T-helper 1 cell (primary cell): ENCODE results near the gene PCBP4.

Experiments
- DNase-seq, 5 donors: peaks; one replicate each; pipeline ENCODE4 v3.0.0-alpha.2; 2012 to 2020

PCBP4 gene

DNA sequence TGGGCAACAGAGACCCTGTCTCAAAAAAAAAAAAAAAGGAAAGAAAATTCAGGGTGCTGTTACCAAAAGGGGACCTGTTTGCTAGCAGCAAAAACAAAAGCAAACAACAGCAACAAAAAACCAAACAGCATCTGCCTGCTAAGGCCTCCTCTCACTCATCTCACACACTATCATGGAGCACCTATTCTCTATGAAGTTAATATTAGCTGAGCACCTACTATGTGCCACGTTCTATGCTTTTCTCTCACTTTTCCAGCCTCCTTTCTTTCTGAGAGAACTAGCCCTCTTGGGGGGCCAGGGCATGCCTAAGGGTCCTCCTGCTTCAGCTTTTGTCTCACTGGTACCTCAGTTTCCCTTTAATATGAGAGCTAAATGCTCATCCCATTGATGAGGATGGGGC lies 12.5 kb downstream of the PCBP4 start:
- DNase-seq: no peak

DNA sequence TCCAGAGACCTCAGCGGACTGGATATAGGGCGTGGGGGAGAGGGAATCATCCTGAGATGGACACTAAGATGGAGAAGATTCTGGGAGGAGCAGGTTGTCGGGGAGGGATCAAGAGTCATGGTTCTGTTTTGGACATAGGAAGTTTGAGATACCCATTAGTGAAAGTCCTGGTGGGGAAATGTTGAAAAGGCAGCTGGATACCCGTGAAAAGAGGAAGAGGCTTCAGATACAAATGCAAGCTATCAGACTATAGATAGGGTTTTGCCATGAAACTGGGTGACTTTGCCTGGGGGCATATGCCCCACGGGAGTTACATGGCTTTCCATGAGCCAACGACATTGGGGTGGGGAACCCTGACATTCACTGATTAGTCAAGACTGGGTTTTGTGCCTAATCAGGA lies 13.1 kb downstream of the PCBP4 start:
- DNase-seq: no peak

DNA sequence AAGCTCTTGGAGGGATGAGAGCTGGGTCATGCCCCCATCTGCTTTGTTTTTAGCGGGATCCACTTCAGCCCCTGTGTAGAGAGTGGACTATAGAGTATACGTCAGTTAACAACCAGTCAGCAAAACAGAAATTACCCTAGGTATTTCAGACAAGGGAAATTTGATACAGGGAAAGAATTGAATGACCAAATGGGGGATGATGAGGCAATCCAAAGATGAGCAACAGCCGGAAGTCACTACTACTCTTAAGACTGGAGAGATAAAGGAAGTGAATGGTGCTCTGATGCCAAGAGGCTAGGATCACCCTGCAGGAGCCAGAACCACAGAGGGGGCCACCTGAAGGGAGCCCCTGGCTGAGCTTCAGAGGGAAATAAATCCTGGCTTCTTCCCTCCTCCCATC lies 13.8 kb downstream of the PCBP4 start:
- DNase-seq: no peak

DNA sequence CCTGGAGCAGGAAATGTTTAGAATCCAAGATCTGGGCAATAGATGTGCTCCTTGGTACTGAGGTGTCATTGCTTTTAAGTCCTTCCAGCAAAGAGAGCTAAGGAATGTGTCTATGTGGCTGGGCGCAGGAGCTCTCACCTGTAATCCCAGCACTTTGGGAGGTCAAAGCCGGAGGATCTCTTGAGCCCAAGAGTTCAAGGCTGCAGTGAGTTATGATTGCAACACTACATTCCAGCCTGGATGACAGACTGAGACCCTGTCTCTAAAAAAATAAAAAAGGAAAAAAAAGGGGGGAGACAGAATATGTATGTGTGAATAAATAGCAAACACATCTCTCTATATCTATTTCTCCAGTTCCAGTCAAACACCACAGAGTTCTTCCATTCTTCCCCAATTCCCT lies 16.4 kb downstream of the PCBP4 start:
- no peak for DNase-seq

DNA sequence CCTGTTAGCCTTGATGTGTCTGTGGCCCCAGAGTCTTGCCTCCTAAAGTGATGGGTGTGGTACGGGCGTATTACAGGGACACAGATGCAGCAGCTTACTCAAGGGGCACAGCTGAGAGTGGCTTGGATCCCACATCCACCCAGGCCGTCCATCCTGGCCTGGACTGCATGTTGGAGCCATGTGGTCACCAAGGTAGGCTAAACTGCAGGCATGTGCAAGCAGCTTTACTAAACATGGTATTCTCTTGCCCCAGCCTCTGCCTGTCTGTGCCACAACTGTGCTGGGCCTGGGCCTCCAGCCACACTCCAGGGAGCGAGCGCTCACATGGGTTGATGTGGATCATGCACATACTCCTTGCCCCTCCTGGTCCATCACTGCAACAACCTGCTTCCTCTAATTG lies 18.1 kb downstream of the PCBP4 start:
- DNase-seq: no peak

DNA sequence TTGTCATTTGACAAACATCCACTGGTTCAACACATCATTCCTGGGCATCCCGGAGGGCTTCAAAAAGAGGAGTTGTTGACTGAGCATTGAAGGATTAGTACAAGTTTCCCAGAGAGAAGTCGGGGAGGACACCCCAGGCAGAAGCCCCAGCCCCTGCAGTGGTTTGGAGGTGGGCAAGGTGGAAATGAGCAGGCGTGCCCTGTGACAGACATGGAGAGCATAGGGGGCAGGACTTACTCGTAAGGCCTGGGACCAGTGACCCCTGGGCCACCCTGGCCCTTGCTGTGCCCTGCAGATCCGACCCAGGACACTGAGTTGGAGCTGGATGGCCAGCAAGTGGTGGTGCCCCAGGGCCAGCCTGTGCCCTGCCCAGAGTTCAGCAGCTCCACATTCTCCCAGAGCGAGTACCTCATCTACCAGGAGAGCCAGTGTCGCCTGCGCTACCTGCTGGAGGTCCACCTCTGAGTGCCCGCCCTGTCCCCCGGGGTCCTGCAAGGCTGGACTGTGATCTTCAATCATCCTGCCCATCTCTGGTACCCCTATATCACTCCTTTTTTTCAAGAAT lies 19.2 kb downstream of the PCBP4 start:
- DNase-seq: no peak

DNA sequence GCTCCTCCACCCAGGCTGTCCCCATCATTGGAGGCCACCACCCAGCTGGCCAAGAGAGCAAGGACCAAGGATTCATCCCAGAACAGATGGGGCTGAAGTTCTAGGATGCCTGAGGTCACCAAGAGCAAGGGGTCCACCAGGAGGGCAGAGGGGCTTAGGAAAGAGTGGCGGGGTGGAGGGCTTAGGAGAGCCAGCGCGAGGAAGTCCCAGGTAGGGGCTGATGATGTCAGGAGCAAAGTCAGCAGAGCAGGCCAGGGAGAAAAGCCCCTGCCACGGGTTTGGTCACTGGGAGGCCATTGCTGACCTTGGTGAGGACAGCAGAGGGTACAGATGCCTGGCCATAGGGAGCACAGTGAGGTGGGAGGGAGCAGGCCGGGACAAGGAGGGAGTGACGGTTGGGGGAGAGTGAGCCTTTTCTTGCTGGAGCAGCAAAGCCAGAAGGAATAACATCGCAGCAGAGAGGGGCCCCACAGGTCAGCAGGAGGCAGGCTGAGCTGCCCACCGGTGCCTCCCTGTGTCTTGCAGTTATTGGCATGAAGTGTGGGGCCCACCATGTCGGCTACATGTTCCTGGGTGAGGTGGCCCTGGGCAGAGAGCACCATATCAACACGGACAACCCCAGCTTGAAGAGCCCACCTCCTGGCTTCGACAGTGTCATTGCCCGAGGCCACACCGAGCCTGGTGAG lies 19.9 kb downstream of the PCBP4 start:
- DNase-seq: no peak

DNA sequence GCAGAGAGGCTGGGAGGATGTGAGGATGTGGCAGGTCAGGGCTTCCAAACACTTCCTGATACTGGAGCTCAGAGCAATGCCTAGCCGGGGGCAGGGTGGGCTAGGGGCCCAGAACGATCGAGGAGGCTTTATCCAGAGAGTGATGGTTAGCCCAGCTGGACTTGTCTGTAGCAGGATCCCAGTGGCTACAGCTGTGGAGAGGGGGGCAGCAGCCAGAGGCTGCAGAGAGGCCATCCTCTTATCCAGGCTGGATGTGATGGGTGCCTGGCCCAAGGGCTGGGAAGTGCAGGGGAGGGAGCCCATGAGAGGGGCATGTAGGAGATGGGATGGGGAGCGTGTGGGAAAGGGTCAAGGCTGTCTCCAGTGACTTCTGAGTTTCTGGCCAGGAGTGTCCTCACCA lies 20.5 kb downstream of the PCBP4 start:
- DNase-seq: no peak

DNA sequence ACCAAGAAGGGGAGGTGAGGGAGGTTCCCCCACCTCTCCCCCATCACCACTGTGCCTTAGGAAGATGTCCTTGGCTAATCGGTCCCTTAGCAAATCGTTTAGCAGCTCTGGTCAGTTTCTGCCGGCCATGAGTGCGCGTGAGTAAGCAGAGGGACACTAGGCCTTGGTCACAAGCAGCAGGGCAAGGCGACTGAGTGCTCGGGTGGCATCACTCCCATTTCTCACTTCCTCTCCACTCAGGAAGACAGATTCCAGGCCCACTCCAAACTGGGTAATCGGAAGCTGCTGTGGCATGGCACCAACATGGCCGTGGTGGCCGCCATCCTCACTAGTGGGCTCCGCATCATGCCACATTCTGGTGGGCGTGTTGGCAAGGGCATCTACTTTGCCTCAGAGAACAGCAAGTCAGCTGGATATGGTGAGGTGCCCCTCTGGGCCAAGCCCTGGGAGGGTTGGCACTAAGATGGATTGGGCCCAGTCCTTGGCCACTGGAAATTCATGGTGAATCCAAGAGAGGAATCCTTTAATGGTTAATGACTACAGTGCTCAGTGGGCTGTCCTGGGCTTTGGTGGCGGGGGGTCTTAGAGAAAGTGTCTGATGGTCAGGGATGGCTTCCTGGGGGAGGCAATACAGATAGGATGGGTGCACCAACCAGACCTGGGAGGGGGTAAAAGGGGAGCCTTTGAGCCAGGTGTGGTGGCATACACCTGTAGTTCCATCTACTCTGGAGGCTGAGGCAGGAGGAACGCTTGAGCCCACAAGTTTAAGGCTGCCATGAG lies 21.1 kb downstream of the PCBP4 start:
- DNase-seq: no peak

DNA sequence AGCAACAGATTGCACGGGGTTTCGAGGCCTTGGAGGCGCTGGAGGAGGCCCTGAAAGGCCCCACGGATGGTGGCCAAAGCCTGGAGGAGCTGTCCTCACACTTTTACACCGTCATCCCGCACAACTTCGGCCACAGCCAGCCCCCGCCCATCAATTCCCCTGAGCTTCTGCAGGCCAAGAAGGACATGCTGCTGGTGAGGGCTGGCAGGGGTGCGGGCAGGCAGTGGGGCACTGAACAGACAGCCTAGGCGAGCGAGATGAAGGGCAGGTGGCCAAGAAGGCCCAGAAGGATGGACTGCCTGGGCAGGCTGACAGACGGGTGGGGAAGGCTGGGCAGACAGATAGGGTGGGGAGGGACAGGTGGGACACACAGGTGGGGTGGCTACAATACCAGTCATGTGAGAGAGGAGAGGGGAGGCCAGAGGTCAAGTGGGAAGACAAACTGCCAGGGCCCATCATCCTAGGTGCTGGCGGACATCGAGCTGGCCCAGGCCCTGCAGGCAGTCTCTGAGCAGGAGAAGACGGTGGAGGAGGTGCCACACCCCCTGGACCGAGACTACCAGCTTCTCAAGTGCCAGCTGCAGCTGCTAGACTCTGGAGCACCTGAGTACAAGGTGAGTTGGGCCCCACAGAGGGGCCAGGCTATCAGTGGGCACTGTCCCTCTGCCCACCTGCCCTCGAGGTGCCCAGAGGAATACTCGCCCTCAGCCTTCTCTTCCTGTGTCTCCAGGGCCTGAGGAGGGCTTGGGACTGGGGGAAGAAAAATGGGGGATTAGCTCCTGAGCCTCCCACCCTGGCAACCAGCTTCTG lies 22.0 kb downstream of the PCBP4 start:
- DNase-seq: no peak

DNA sequence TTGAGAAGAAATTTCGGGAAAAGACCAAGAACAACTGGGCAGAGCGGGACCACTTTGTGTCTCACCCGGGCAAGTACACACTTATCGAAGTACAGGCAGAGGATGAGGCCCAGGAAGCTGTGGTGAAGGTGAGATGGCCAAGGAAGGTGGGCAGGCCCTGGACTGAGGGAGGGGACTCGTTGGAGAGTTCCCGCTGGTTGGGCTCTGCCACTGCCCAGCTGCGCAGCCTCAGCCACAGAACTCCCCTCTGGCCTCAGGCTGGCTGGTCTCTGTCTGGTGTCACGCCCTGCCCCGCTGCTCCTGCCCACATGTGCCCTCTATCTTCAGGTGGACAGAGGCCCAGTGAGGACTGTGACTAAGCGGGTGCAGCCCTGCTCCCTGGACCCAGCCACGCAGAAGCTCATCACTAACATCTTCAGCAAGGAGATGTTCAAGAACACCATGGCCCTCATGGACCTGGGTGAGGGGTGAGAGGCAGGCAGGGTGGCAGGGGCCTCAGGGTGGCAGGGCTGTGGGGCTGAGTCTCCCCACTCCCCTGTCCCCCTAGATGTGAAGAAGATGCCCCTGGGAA lies 22.7 kb downstream of the PCBP4 start:
- DNase-seq: no peak

DNA sequence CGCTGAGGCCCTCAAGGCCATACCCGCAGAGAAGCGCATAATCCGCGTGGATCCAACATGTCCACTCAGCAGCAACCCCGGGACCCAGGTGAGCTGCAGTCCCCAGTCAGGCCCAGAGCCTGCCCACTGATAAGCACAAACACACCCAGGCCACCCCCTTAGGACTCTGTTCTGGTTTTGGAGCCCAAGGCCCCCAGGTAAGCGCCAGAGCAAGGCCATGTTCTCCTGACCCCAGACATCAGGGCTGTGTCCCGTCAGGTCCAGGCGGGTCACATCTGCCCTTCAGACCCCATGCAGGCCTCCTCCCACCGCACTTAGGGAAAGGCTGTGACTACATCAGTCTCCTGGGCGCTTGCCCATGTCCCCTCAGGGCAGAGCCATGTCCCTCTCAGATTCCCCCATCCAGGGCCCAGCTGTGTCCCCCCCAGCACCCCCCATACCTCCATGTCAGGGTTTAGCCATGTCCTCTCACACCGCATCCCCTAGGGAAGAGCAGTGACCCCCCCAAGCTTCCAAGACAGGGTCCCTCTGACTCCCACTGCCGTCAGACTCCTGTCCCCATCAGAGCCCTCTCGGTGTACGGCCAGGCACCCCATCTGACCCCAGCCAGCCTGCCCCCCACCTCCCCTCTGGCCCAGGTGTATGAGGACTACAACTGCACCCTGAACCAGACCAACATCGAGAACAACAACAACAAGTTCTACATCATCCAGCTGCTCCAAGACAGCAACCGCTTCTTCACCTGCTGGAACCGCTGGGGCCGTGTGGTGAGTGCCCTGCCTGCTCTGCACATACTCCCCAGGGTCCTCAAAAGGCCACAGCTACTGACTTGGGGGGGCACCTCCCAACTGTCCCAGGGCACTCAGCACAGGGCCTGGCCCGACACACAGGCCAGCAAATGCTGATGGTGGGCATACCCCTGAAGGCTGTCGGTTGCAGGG lies 23.5 kb downstream of the PCBP4 start:
- no peak for DNase-seq

DNA sequence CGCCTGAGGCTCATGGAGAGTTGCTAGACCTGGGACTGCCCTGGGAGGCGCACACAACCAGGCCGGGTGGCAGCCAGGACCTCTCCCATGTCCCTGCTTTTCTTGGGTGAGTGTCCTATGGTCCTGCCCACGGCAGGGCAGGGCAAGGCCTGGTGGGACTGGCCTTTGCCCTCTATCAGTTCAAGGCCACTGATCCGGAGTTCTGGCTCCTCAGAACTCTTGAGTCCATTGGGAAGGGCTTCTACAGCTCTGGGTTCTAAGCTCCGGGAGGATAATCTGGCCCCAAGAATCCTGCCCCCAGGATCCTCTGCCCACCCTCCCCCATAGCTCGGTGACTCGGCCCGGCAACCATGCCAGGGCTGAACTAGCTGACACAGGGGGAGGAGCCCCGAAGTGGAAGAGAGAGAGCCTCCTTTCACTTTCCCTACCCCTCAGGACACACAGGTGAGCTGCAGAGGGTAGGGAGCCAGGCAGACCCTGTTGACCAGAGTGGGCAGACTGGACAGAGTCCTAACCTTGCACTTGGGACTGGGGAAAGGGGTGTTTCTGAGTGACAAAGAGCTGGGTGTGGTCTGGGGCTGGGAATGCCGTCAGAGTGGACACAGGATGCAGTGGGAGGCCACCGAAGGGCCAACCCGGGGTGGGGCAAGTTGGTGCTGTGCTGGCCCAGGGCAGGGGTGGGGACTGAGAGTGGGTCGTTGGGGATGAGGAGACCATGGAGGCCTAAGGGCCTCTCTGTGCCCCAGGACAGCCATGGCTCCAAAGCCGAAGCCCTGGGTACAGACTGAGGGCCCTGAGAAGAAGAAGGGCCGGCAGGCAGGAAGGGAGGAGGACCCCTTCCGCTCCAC lies 24.4 kb downstream of the PCBP4 start:
- DNase-seq: peak in 3 of 5 donors; percentile 32 to 54 (median 35)

DNA sequence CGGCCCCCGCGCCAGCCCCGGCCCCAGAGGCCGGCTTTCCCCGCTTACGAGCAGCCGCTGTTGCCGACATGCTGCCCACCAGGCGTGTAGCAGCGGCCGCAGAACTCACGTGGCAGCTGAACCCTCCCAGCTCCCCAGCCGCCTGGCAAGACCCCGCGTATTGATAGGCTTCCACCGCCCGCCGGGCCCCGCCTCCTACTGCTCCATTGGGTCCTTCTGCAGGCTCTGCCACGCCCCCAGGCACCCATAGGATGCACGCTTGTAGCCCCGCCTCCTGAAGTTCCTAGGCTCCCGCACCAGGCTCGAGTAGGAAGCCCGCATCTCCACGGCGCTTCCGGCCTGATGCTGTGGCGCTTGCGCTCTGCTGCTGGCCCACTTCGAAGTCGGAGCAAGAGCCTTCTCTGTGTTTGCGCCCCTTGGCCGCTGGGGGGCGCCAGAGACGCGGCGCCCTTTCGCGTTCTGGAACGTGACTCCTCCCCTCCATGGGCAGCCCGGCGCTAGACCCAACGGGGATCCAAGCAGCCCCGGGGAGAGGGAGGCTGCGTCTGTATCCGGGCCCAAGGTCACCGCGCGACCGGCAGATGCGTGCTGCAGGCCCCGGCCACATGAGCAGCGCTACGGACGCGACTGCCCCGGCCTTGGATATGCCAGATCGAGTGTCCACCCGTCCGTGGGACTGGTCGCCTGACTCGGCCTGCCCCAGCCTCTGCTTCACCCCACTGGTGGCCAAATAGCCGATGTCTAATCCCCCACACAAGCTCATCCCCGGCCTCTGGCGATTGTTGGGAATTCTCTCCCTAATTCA lies 25.3 kb downstream of the PCBP4 start, which contains the start of the genes PARP3 and RRP9:
PARP3 (plus strand) TSS at position 566 of the 805 bp plus-strand sequence. CDS start 993 bp downstream, outside the sequence.
RRP9 (minus strand) TSS at position 107 of the 805 bp plus-strand sequence; CDS start at position 70, 37 bp downstream.
- peak; percentile 99 to 100 (median 100) for DNase-seq

DNA sequence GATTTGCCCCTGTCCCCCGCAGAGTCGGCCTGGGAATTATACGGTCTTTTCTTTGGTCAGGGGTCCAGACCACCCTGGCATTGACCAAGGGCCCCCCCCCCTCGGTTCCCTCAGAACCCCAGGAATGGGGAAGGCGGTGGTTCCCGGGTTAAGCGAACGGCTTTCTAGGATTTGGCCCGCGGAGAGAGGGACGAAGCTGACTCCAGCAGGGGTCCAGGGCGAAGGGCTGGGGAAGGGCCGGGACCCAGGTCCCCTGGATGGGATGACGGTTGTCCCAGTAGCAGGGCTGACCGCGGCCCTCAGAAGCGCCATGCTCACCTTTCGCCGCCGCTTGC lies 25.8 kb downstream of the PCBP4 start:
- no peak for DNase-seq

DNA sequence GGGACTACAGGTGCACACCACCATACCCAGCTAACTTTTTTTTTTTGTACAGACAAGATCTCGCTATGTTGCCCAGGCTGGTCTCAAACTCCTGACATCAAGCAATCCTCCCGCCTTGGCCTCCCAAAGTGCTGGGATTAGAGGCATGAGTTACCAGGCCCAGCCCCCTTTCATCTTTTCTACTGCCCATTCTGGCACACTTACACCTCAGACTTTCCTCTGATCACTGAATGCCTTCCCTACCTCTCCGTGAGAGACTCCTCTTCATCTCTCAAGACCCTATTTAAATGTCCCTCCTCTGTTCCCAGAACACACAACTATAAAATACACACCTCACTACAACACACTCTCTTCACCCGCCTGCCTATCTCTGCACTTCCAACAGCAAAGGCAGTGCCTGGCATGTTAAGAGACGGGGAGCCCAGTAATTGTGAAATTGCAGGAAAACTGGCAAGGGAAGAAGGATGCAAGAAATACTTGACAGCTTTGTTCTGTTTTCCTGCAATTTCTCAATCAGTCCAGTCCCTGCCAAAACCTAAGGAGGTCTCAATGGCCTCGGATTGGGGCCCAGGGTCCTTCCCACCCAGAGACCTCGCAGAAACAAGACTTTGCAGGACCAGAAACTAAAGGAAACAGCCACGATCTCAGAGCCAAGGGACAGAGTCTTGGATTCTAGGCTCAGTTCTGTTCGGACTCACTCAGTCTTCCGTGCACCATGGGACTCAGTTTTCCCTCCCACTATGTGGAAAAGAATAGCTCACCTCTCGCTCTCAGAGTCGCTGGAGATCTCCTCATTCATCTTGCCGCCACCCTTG lies 26.4 kb downstream of the PCBP4 start:
- no peak for DNase-seq

DNA sequence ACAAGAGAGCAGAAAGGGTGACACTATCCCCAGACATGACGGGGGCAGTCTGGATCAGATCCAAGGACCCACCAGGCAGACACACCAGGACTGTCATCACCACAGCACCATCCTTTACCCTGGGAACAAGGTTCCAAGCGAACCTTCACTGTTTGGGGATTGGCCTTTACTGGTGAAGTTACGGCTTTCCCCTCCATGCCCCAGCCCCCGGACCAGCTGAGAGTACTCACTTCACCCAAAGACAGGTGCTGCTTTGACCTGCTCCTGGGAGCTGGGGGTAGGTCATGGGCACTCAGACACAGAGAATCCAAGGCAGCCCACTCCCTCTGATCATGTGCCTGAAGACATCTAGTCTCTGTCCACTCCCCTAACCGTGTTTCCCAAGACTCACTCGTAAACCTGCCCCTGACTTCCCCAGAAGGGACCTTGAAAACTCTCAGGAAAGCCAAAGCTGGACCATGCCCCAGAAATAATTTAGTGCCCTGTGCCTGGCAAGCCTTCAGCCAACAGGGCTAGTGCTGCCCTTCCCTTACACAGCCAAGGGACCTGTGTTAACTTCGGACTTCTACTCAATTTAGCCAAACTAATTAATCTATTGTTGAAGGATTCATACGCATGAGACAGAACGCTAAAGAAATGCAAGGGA lies 28.4 kb downstream of the PCBP4 start:
- DNase-seq: no peak
